ENCODE data around the gene THAP4. TPM values are rescaled to one million over a fixed set of nuclear protein-coding genes. Genes with fewer than 3 reads are reported as not detected.

THAP4 gene
- total RNA-seq, 1 experiment from 2014 or later = 94.8 TPM

DNA sequence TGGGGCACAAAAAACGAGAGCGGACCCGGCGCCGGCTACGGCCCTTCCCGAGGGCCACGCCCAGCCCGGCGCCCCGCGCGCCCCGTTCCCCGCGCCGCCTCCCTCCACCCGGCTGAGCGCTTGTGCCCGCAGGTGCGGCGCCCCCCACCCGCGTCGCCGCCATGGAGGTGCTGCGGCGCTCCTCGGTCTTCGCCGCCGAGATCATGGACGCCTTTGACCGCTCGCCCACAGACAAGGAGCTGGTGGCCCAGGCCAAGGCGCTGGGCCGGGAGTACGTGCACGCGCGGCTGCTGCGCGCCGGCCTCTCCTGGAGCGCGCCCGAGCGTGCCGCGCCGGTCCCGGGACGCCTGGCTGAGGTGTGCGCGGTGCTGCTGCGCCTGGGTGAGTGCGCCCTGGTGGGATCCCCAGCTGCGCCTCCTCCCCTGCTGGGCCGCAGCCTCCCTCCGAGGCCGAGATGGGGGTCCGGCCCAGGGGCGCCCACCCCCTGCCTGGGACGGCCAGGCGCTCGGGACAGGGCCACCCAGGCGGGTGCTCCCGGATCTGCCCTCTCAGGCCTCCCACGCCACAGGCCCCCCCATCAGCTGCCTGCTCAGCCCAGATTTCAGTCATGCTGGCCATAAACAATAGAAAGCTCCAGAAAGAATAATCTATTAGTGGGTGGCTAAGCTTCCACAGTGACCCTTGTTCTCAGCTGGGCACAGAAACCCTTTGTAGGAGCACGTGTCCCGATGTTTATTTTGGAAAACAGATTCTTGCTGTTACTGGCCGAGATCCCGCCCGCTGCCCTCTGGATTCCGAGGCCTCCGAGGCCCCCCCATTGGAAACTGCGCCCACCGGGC, 77.4 kb downstream of the THAP4 start:
- no peaks in the 10 kb centered on the region for H3K27me3 ChIP-seq (ENCODE audit: insufficient read depth, low read depth)
- peak overlapping the region; percentile 79 for H3K4me3 ChIP-seq
- H3K36me3 ChIP-seq (ENCODE audit: low read depth) = no peaks in the 10 kb centered on the region
- intact Hi-C loops (cut with micrococcal nuclease; ENCODE audit: unreplicated experiment) = loop anchor here (5.0 kb wide), 3 partner anchors 38 to 323 kb away; partner anchors contain the start of gene FARP2
- CTCF ChIA-PET = interaction anchor here (0.6 to 0.9 kb wide), 2 partner anchors 10 to 79 kb away, joined by 3 to 4 read pairs; no protein-coding TSS in a partner anchor
- TF ChIP-seq EZH2 (IDR thresholded peaks at IDR 0.05; ENCODE audit: low read depth) = no peak
- TF ChIP-seq, protein P1, sequence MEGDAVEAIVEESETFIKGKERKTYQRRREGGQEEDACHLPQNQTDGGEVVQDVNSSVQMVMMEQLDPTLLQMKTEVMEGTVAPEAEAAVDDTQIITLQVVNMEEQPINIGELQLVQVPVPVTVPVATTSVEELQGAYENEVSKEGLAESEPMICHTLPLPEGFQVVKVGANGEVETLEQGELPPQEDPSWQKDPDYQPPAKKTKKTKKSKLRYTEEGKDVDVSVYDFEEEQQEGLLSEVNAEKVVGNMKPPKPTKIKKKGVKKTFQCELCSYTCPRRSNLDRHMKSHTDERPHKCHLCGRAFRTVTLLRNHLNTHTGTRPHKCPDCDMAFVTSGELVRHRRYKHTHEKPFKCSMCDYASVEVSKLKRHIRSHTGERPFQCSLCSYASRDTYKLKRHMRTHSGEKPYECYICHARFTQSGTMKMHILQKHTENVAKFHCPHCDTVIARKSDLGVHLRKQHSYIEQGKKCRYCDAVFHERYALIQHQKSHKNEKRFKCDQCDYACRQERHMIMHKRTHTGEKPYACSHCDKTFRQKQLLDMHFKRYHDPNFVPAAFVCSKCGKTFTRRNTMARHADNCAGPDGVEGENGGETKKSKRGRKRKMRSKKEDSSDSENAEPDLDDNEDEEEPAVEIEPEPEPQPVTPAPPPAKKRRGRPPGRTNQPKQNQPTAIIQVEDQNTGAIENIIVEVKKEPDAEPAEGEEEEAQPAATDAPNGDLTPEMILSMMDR (conservative IDR thresholded peaks at IDR 0.05) = no peak
- H3K79me2 ChIP-seq (ENCODE audit: low read depth) = no peaks in the 10 kb centered on the region
- DNase-seq = peak in 1 of 2 experiments; percentile 75
- no TSS peak for BruUV-seq (replicated peaks)
- POLR2A ChIA-PET (ENCODE audit: unreplicated experiment) = interaction anchor here (0.6 kb wide), 1 partner anchor 241 kb away, joined by 4 read pairs; no protein-coding TSS in a partner anchor
- H3F3A ChIP-seq (ENCODE audit: insufficient read depth, low read depth) = 0 out of 2 replicates have a peak, but pooled peaks cover 4% of the 10 kb centered on the region
- H3K4me2 ChIP-seq = peak overlapping the region; percentile 73
- H3K9me2 ChIP-seq (ENCODE audit: insufficient read depth) = no peaks in the 10 kb centered on the region
- H2AFZ ChIP-seq = peak overlapping the region; percentile 91
- H4K20me1 ChIP-seq (ENCODE audit: insufficient read depth) = peaks cover 20% of the 10 kb centered on the region; the same call in 1 of the 2 replicates
- peaks cover 6% of the 10 kb centered on the region; the same call in 1 of the 2 replicates for H3K9me3 ChIP-seq (ENCODE audit: insufficient read depth, low read depth)
- peaks cover 23% of the 10 kb centered on the region for H3K4me1 ChIP-seq (replicated peaks; ENCODE audit: insufficient read depth)
- no peak overlapping the region for H3K27ac ChIP-seq

- ChIA-PET POLR2A (ENCODE audit: unreplicated experiment) (interaction anchor here (0.6 kb wide), 1 partner anchor 66 kb away, joined by 12 read pairs; no protein-coding TSS in a partner anchor), CTCF (interaction anchor here (0.6 to 0.9 kb wide), 2 partner anchors 9 to 154 kb away, joined by 4 read pairs; no protein-coding TSS in a partner anchor)
- intact Hi-C loops (cut with micrococcal nuclease; ENCODE audit: unreplicated experiment) = no loop called here
- BruUV-seq (replicated peaks) = no TSS peak
- peak within 1 kb of the TSS; percentile 73 for H3K4me2 ChIP-seq
- H3K36me3 ChIP-seq (ENCODE audit: low read depth) = no peaks in the 10 kb centered on the region
- 0 out of 2 replicates have a peak, but pooled peaks cover 4% of the 10 kb centered on the region for H3F3A ChIP-seq (ENCODE audit: insufficient read depth, low read depth)
- peaks cover 6% of the 10 kb centered on the region; the same call in 1 of the 2 replicates for H3K9me3 ChIP-seq (ENCODE audit: insufficient read depth, low read depth)
- H3K9me2 ChIP-seq (ENCODE audit: insufficient read depth) = no peaks in the 10 kb centered on the region
- peaks cover 16% of the 10 kb centered on the region; the same call in 1 of the 2 replicates for H4K20me1 ChIP-seq (ENCODE audit: insufficient read depth)
- no peaks in the 10 kb centered on the region for H3K27me3 ChIP-seq (ENCODE audit: insufficient read depth, low read depth)
- H3K79me2 ChIP-seq (ENCODE audit: low read depth) = no peaks in the 10 kb centered on the region
- no peak within 1 kb of the TSS for H3K27ac ChIP-seq
- peak within 1 kb of the TSS; percentile 91 for H2AFZ ChIP-seq
- H3K4me3 ChIP-seq = peak within 1 kb of the TSS; percentile 79
- TF ChIP-seq, protein P1 (conservative IDR thresholded peaks at IDR 0.05) = no peak
- TF ChIP-seq EZH2 (IDR thresholded peaks at IDR 0.05; ENCODE audit: low read depth) = no peak
- peak; percentile 59 to 88 for DNase-seq
- peaks cover 23% of the 10 kb centered on the region for H3K4me1 ChIP-seq (replicated peaks; ENCODE audit: insufficient read depth)
Measured at GRCh38 chr2:241558532-241559322, 78.2 kb downstream of the THAP4 start, which contains the start of gene BOK. TSS of gene BOK (plus strand) at chr2:241558745. CDS start at chr2:241559484, 739 bp downstream.

GRCh38 chr2:241556746-241557145, 80.2 kb downstream of the THAP4 start:
- no peak overlapping the region for H3K27ac ChIP-seq
- H3K79me2 ChIP-seq (ENCODE audit: low read depth) = no peaks in the 10 kb centered on the region
- no peak overlapping the region for H3K4me3 ChIP-seq
- no peaks in the 10 kb centered on the region for H4K20me1 ChIP-seq (ENCODE audit: insufficient read depth)
- ChIA-PET CTCF (interaction anchor here (0.6 to 0.7 kb wide), 2 partner anchors 48 to 131 kb away, joined by 6 to 9 read pairs; no protein-coding TSS in a partner anchor), POLR2A (ENCODE audit: unreplicated experiment) (no interaction called here)
- BruUV-seq (replicated peaks) = no TSS peak
- H3K36me3 ChIP-seq (ENCODE audit: low read depth) = no peaks in the 10 kb centered on the region
- no peaks in the 10 kb centered on the region for H3K9me2 ChIP-seq (ENCODE audit: insufficient read depth)
- peaks cover 14% of the 10 kb centered on the region for H3K4me1 ChIP-seq (replicated peaks; ENCODE audit: insufficient read depth)
- intact Hi-C loops (cut with micrococcal nuclease; ENCODE audit: unreplicated experiment) = loop anchor here (1.0 kb wide), 1 partner anchor 48 kb away; the partner anchor contains the start of gene STK25
- H3K9me3 ChIP-seq (ENCODE audit: insufficient read depth, low read depth) = peaks cover 6% of the 10 kb centered on the region; the same call in 1 of the 2 replicates
- no peaks in the 10 kb centered on the region for H3K27me3 ChIP-seq (ENCODE audit: insufficient read depth, low read depth)
- no peak for DNase-seq
- 0 out of 2 replicates have a peak, but pooled peaks cover 4% of the 10 kb centered on the region for H3F3A ChIP-seq (ENCODE audit: insufficient read depth, low read depth)
- H3K4me2 ChIP-seq = no peak overlapping the region
- no peak overlapping the region for H2AFZ ChIP-seq
- TF ChIP-seq, protein P1 (conservative IDR thresholded peaks at IDR 0.05) = no peak
- no peak for TF ChIP-seq EZH2 (IDR thresholded peaks at IDR 0.05; ENCODE audit: low read depth)

Data from PC-9 (cell line).